ENCODE data around the gene TXNDC15. TPM values are rescaled to one million over a fixed set of nuclear protein-coding genes. Genes with fewer than 3 reads are reported as not detected.
A peak's percentile ranks its signal among the peaks of the same experiment; 100 is the strongest.

The TXNDC15 gene
- total RNA-seq (65.9 and 71.7 TPM in 2 replicates), polyA plus RNA-seq (86.0 and 132 TPM in 2 replicates), polyA minus RNA-seq (ENCODE audit: low replicate concordance) (54.6 and 83.2 TPM in 2 replicates)
- 85.1 and 111 TPM in 2 replicates for polyA plus RNA-seq (2012)

- Histone ChIP-seq H3K9ac (ENCODE audit: insufficient read depth, low read length) (peak within 1 kb of the TSS; percentile 99), H3K36me3 (ENCODE audit: control insufficient read depth, insufficient read depth, low read length) (no peaks in the 10 kb centered on the region), H4K20me1 (ENCODE audit: control insufficient read depth, extremely low read depth, insufficient read depth, low read length) (no peaks in the 10 kb centered on the region), H3K27ac (ENCODE audit: insufficient read depth, low read length) (peak within 1 kb of the TSS; percentile 96), H3K4me1 (ENCODE audit: control insufficient read depth, extremely low read depth, insufficient read depth, low read length) (no peaks in the 10 kb centered on the region), H2AFZ (ENCODE audit: low read length) (peak within 1 kb of the TSS; percentile 97), H3K9me3 (ENCODE audit: control insufficient read depth, insufficient read depth, low read depth, low read length) (no peaks in the 10 kb centered on the region), H3K79me2 (ENCODE audit: control insufficient read depth, insufficient read depth, low read length) (peaks cover 19% of the 10 kb centered on the region), H3K27me3 (ENCODE audit: control insufficient read depth, insufficient read depth, low read length) (no peaks in the 10 kb centered on the region), H3K4me3 (replicated peaks in 1 of 4; ENCODE audit: control extremely low read depth in 1 of 4, insufficient read depth in 1 of 4, low read depth in 3 of 4, low read length in 4 of 4) (peak within 1 kb of the TSS; percentile 51 to 93 (median 86)), H3K4me2 (ENCODE audit: extremely low read depth, insufficient read depth, low read length) (peak within 1 kb of the TSS; percentile 83)
- TF ChIP-seq CTCF (conservative IDR thresholded peaks at IDR 0.05 in 1 of 2, IDR thresholded peaks at IDR 0.05 in 1 of 2; ENCODE audit: low read depth in 1 of 2, low read length in 2 of 2) (no peak), EZH2 (IDR thresholded peaks at IDR 0.05; ENCODE audit: low read length, missing control alignments) (no peak)
- peak; percentile 82 to 88 for DNase-seq (ENCODE audit: low read depth in 2 of 2)
Observed at GRCh38 chr5:134873987-134874830, at the start of gene TXNDC15. Gene TXNDC15, plus strand, starts transcription at chr5:134874371. Its CDS starts 57 bp downstream, at chr5:134874428.

GRCh38 chr5:134824681-134825080 lies 49.5 kb upstream of the TXNDC15 start:
- no peak overlapping the region for H3K9ac ChIP-seq (ENCODE audit: insufficient read depth, low read length)
- H3K4me1 ChIP-seq (ENCODE audit: control insufficient read depth, extremely low read depth, insufficient read depth, low read length): no peaks in the 10 kb centered on the region
- H3K27ac ChIP-seq (ENCODE audit: insufficient read depth, low read length): no peak overlapping the region
- H3K27me3 ChIP-seq (ENCODE audit: control insufficient read depth, insufficient read depth, low read length): no peaks in the 10 kb centered on the region
- TF ChIP-seq EZH2 (IDR thresholded peaks at IDR 0.05; ENCODE audit: low read length, missing control alignments): no peak
- no peak for TF ChIP-seq CTCF (conservative IDR thresholded peaks at IDR 0.05 in 1 of 2, IDR thresholded peaks at IDR 0.05 in 1 of 2; ENCODE audit: low read depth in 1 of 2, low read length in 2 of 2)
- no peak for DNase-seq (ENCODE audit: low read depth in 2 of 2)
- no peaks in the 10 kb centered on the region for H3K36me3 ChIP-seq (ENCODE audit: control insufficient read depth, insufficient read depth, low read length)
- no peak overlapping the region for H3K4me2 ChIP-seq (ENCODE audit: extremely low read depth, insufficient read depth, low read length)
- H3K79me2 ChIP-seq (ENCODE audit: control insufficient read depth, insufficient read depth, low read length): no peaks in the 10 kb centered on the region
- no peak overlapping the region for H3K4me3 ChIP-seq (replicated peaks in 1 of 4; ENCODE audit: control extremely low read depth in 1 of 4, insufficient read depth in 1 of 4, low read depth in 3 of 4, low read length in 4 of 4)
- no peak overlapping the region for H2AFZ ChIP-seq (ENCODE audit: low read length)
- no peaks in the 10 kb centered on the region for H4K20me1 ChIP-seq (ENCODE audit: control insufficient read depth, extremely low read depth, insufficient read depth, low read length)
- no peaks in the 10 kb centered on the region for H3K9me3 ChIP-seq (ENCODE audit: control insufficient read depth, insufficient read depth, low read depth, low read length)

- no peaks in the 10 kb centered on the region for H3K9me3 ChIP-seq (ENCODE audit: control insufficient read depth, insufficient read depth, low read depth, low read length)
- DNase-seq (ENCODE audit: low read depth in 2 of 2): no peak
- H3K27ac ChIP-seq (ENCODE audit: insufficient read depth, low read length): no peak overlapping the region
- H3K79me2 ChIP-seq (ENCODE audit: control insufficient read depth, insufficient read depth, low read length): no peaks in the 10 kb centered on the region
- H3K4me1 ChIP-seq (ENCODE audit: control insufficient read depth, extremely low read depth, insufficient read depth, low read length): no peaks in the 10 kb centered on the region
- TF ChIP-seq EZH2 (IDR thresholded peaks at IDR 0.05; ENCODE audit: low read length, missing control alignments) (no peak), CTCF (conservative IDR thresholded peaks at IDR 0.05 in 1 of 2, IDR thresholded peaks at IDR 0.05 in 1 of 2; ENCODE audit: low read depth in 1 of 2, low read length in 2 of 2) (no peak)
- H4K20me1 ChIP-seq (ENCODE audit: control insufficient read depth, extremely low read depth, insufficient read depth, low read length): no peaks in the 10 kb centered on the region
- H2AFZ ChIP-seq (ENCODE audit: low read length): no peak overlapping the region
- H3K36me3 ChIP-seq (ENCODE audit: control insufficient read depth, insufficient read depth, low read length): no peaks in the 10 kb centered on the region
- no peaks in the 10 kb centered on the region for H3K27me3 ChIP-seq (ENCODE audit: control insufficient read depth, insufficient read depth, low read length)
- H3K9ac ChIP-seq (ENCODE audit: insufficient read depth, low read length): no peak overlapping the region
- H3K4me3 ChIP-seq (replicated peaks in 1 of 4; ENCODE audit: control extremely low read depth in 1 of 4, insufficient read depth in 1 of 4, low read depth in 3 of 4, low read length in 4 of 4): no peak overlapping the region
- no peak overlapping the region for H3K4me2 ChIP-seq (ENCODE audit: extremely low read depth, insufficient read depth, low read length)
Observed at GRCh38 chr5:134825212-134825611, 49.0 kb upstream of the TXNDC15 start.
